ENCODE measurements around the gene FAR1. TPM values are rescaled to one million over a fixed set of nuclear protein-coding genes. Genes with fewer than 3 reads are reported as not detected.
A peak's percentile ranks its signal among the peaks of the same experiment; 100 is the strongest.

The FAR1 gene
- polyA plus RNA-seq, 3 donors = 47.2 to 77.0 (median 52.6) TPM

- H3K27ac Mint-ChIP-seq = peak overlapping the region in 1 of 7 donors; percentile 75
- Histone ChIP-seq H3K9ac (ENCODE audit: insufficient read depth, low read length, poor library complexity, severe bottlenecking) (no peak overlapping the region), H3K9me3 (replicated peaks in 1 of 2; ENCODE audit: control insufficient read depth in 1 of 2, insufficient read depth in 1 of 2, low read length in 2 of 2) (no peaks in the 10 kb centered on the region), H3K4me1 (ENCODE audit: control insufficient read depth in 1 of 2, insufficient read depth in 2 of 2, low read length in 2 of 2) (no peaks in the 10 kb centered on the region), H3K27ac (ENCODE audit: low read depth in 1 of 2, low read length in 2 of 2) (peak overlapping the region in 1 of 2 donors; percentile 49), H3K4me3 (replicated peaks in 1 of 3; ENCODE audit: low read depth in 2 of 3, low read length in 3 of 3) (no peak overlapping the region), H3K27me3 (ENCODE audit: control insufficient read depth in 2 of 2, insufficient read depth in 2 of 2, low read length in 2 of 2) (no peaks in the 10 kb centered on the region), H3K36me3 (replicated peaks in 1 of 2; ENCODE audit: control insufficient read depth in 1 of 2, insufficient read depth in 2 of 2, low read length in 2 of 2) (peaks cover 65 to 93% of the 10 kb centered on the region in 2 donors), H3K79me2 (ENCODE audit: insufficient read depth, low read length) (peaks cover 86% of the 10 kb centered on the region), H3K4me2 (replicated peaks; ENCODE audit: extremely low read depth, low read length, poor library complexity, severe bottlenecking) (no peak overlapping the region), H2AFZ (ENCODE audit: insufficient read depth, low read depth, low read length, poor library complexity, severe bottlenecking) (no peak overlapping the region), H4K20me1 (ENCODE audit: insufficient read depth, low read length) (peaks cover 96% of the 10 kb centered on the region)
- no CpG with 5 or more reads among the region's 2 CpGs for WGBS (ENCODE audit: insufficient coverage)
- H3K27me3 Mint-ChIP-seq (ENCODE audit: low read depth in 3 of 3) = peaks cover 0 to 4% (median 0%) of the 10 kb centered on the region in 3 donors
- intact Hi-C loops (cut with micrococcal nuclease) = no loop called here
- no peak for DNase-seq
- peaks cover 2% of the 10 kb centered on the region for H3K4me1 Mint-ChIP-seq
- peaks cover 0 to 2% (median 0%) of the 10 kb centered on the region in 7 donors for H3K9me3 Mint-ChIP-seq
- H3K4me3 Mint-ChIP-seq = no peak overlapping the region
- H3K36me3 Mint-ChIP-seq = peaks cover 69 to 76% of the 10 kb centered on the region in 2 donors
- TF ChIP-seq CTCF (IDR thresholded peaks at IDR 0.05) = no peak
These were observed 30.6 kb downstream of the FAR1 start for GRCh38 chr11:13699041-13699440.

GRCh38 chr11:13699870-13700269 lies 31.4 kb downstream of the FAR1 start:
- peaks cover 0 to 2% (median 0%) of the 10 kb centered on the region in 7 donors for H3K9me3 Mint-ChIP-seq
- Histone ChIP-seq H3K9ac (ENCODE audit: insufficient read depth, low read length, poor library complexity, severe bottlenecking) (no peak overlapping the region), H3K4me3 (replicated peaks in 1 of 3; ENCODE audit: low read depth in 2 of 3, low read length in 3 of 3) (no peak overlapping the region), H3K4me2 (replicated peaks; ENCODE audit: extremely low read depth, low read length, poor library complexity, severe bottlenecking) (no peak overlapping the region), H4K20me1 (ENCODE audit: insufficient read depth, low read length) (peaks cover 96% of the 10 kb centered on the region), H3K36me3 (replicated peaks in 1 of 2; ENCODE audit: control insufficient read depth in 1 of 2, insufficient read depth in 2 of 2, low read length in 2 of 2) (peaks cover 62 to 97% of the 10 kb centered on the region in 2 donors), H3K9me3 (replicated peaks in 1 of 2; ENCODE audit: control insufficient read depth in 1 of 2, insufficient read depth in 1 of 2, low read length in 2 of 2) (no peaks in the 10 kb centered on the region), H2AFZ (ENCODE audit: insufficient read depth, low read depth, low read length, poor library complexity, severe bottlenecking) (no peak overlapping the region), H3K79me2 (ENCODE audit: insufficient read depth, low read length) (peaks cover 82% of the 10 kb centered on the region), H3K27ac (ENCODE audit: low read depth in 1 of 2, low read length in 2 of 2) (no peak overlapping the region), H3K4me1 (ENCODE audit: control insufficient read depth in 1 of 2, insufficient read depth in 2 of 2, low read length in 2 of 2) (no peaks in the 10 kb centered on the region), H3K27me3 (ENCODE audit: control insufficient read depth in 2 of 2, insufficient read depth in 2 of 2, low read length in 2 of 2) (no peaks in the 10 kb centered on the region)
- peaks cover 0 to 4% (median 0%) of the 10 kb centered on the region in 3 donors for H3K27me3 Mint-ChIP-seq (ENCODE audit: low read depth in 3 of 3)
- TF ChIP-seq CTCF (IDR thresholded peaks at IDR 0.05) = no peak
- H3K36me3 Mint-ChIP-seq = peaks cover 71 to 76% of the 10 kb centered on the region in 2 donors
- no peak overlapping the region for H3K27ac Mint-ChIP-seq
- no CpG with 5 or more reads among the region's 1 CpG for WGBS (ENCODE audit: insufficient coverage)
- no peak overlapping the region for H3K4me3 Mint-ChIP-seq
- intact Hi-C loops (cut with micrococcal nuclease) = loop anchor here in 1 of 2 donors (5.0 kb wide), 1 partner anchor 33 kb away; the partner anchor contains the start of gene FAR1
- peaks cover 2% of the 10 kb centered on the region for H3K4me1 Mint-ChIP-seq
- no peak for DNase-seq

Measured in CD14-positive monocyte (primary cell).